KBM-7 (cell line): ENCODE measurements around the gene ATP13A1.
"Not testable (repeated sequence)": the region's sequence is repeated elsewhere in the genome, so short reads cannot be mapped to it uniquely, and the experiment has no call there.

Source experiments
- DNase-seq: peaks from one replicate; pipeline ENCODE4 v3.0.0-alpha.2; 2015
- in situ Hi-C: fragments of 300-500 bp; cut with MboI; formaldehyde crosslinking; loops from 2 replicates; pipeline ENCODE4 v1.14.3; 2020; ENCODE audit warnings: low sequenced_read_pairs, low pct_unique_long_range_greater_than_20kb, mixed read lengths

The ATP13A1 gene

GRCh38 chr19:19668230-19669012, 4.9 kb upstream of the ATP13A1 start, which contains the start of gene ZNF101:
Gene ZNF101, plus strand, starts transcription at chr19:19668839. Its CDS starts 125 bp downstream, at chr19:19668964.
- in situ Hi-C loops: no loop called here

GRCh38 chr19:19665420-19665948, 2.0 kb upstream of the ATP13A1 start:
- in situ Hi-C loops: not testable (repeated sequence)

More at GRCh38 chr19:19668230-19669012, 4.9 kb upstream of the ATP13A1 start, which contains the start of gene ZNF101:
- peak; percentile 96 for DNase-seq

GRCh38 chr19:19662871-19663255, 613 bp downstream of the ATP13A1 start:
- in situ Hi-C loops: no loop called here
- DNase-seq: peak; percentile 50

More at GRCh38 chr19:19665420-19665948, 2.0 kb upstream of the ATP13A1 start:
- not testable (repeated sequence) for DNase-seq

- in situ Hi-C loops: no loop called here
Observed at GRCh38 chr19:19662344-19662743, 1.1 kb downstream of the ATP13A1 start.

GRCh38 chr19:19661675-19662251, 1.7 kb downstream of the ATP13A1 start:
- peak; percentile 64 for DNase-seq
- in situ Hi-C loops: no loop called here

More at GRCh38 chr19:19662344-19662743, 1.1 kb downstream of the ATP13A1 start:
- no peak for DNase-seq

GRCh38 chr19:19661141-19661674, 2.3 kb downstream of the ATP13A1 start:
- no peak for DNase-seq
- in situ Hi-C loops: no loop called here

GRCh38 chr19:19659646-19660245, 3.7 kb downstream of the ATP13A1 start:
- in situ Hi-C loops: no loop called here
- DNase-seq: no peak

GRCh38 chr19:19657397-19657783, 6.1 kb downstream of the ATP13A1 start:
- in situ Hi-C loops: no loop called here
- no peak for DNase-seq

- no peak for DNase-seq
- in situ Hi-C loops: no loop called here
Observed at GRCh38 chr19:19656451-19657396, 6.8 kb downstream of the ATP13A1 start.

GRCh38 chr19:19655641-19656343, 7.7 kb downstream of the ATP13A1 start:
- no peak for DNase-seq
- in situ Hi-C loops: no loop called here

GRCh38 chr19:19655051-19655594, 8.4 kb downstream of the ATP13A1 start:
- DNase-seq: no peak
- in situ Hi-C loops: no loop called here

- in situ Hi-C loops: no loop called here
- no peak for DNase-seq
Observed at GRCh38 chr19:19654441-19654840, 9.0 kb downstream of the ATP13A1 start.

- DNase-seq: no peak
- in situ Hi-C loops: no loop called here
Observed at GRCh38 chr19:19653597-19654147, 9.8 kb downstream of the ATP13A1 start.

- in situ Hi-C loops: no loop called here
- DNase-seq: no peak
Observed at GRCh38 chr19:19652482-19653295, 10.8 kb downstream of the ATP13A1 start.

- DNase-seq: no peak
- in situ Hi-C loops: no loop called here
Observed at GRCh38 chr19:19651076-19651475, 12.4 kb downstream of the ATP13A1 start.

GRCh38 chr19:19650331-19650730, 13.1 kb downstream of the ATP13A1 start:
- DNase-seq: no peak
- in situ Hi-C loops: no loop called here

- no peak for DNase-seq
- in situ Hi-C loops: loop anchor here (10.0 kb wide), 1 partner anchor 115 kb away; the partner anchor contains the start of gene CILP2
Observed at GRCh38 chr19:19649580-19649995, 13.9 kb downstream of the ATP13A1 start.
